IPS-NIHi7 (cell line): ENCODE results near the gene ST8SIA1.
A peak's percentile ranks its signal among the peaks of the same experiment; 100 is the strongest.

ENCODE experiments used
- DNase-seq: peaks from one replicate; pipeline ENCODE4 v3.0.0; 2012; ENCODE audit warnings: mixed read lengths; ENCODE audit errors: extremely low spot score

The ST8SIA1 gene

DNA sequence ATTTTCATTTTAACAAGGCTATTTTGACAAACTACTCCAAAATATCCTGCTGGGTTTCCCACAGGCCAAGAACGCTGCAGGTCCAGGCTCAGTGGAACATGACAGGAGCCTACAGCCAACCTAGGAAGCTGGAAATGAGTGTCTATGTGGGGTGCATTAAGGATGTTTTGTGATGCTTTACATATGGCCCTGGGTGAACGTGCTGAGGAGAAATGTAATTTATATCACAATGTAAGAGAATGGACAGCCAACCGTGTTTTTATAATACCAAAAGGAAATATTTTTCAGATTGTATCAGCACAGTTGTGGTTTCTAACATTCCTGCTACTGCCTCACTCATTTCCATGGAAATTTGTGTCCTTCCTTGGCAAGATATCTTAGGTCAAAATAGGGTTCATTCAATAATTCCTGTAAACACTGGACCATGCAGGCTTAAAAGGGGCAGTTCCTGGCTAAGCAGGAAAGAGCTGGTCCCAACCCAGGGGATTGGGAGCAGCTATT lies 51.5 kb downstream of the ST8SIA1 start:
- DNase-seq: no peak

DNA sequence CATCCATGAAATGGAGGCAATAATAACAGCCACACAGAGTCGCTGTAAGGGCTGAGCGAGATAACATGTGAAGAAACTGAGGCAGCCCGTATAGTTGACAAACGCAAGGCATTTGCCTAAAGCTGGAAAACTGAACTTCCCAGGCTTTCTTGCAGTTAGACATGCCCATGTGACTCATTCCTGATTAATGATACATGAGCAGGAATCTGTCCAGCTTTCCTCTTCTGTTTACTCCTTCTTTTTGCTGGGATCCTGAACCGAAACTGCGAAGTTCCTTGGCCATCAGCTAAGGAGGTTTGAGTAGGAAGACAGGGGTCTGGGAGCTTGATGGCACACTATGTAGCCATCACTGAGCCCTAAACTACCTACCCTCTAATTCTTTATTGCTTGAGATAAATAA lies 52.2 kb downstream of the ST8SIA1 start:
- no peak for DNase-seq

DNA sequence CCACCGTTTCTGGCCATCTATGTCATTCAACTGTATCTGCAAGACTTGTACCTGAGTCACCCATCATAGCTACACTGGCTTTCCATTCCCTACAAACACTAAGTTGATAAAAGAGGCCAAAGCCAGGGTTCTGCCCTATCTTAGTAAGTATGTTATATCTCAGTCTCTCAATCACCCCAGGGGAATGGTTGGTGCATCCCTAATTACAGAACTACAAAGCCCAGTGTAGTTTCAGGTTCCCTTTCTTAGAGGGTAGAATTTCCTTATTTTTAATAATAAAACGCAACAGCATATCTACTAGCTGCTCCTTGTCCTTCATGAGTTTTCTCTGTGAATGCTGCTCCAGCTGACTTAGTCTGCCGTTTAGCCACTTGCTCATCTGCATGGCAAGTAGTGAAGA lies 57.6 kb downstream of the ST8SIA1 start:
- DNase-seq: no peak

DNA sequence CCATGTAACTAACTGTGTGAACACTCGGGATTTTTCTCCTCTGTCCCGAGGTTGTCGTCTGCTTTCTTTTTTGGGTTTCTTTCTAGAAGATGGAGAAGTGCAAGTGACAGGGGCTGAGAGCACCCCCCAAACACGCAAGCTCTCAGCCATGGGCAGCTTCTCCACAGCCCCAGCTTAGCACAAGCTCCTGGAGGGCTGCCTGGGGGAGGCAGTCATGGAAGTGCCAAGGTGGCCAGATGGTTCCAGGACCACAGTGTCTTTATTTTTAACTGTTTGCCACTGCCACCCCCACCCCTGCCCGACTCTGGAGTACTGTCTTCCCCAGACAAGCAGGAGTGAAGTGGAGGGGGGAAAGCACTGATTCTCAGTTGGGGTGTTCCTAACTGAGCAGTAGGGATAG lies 58.2 kb downstream of the ST8SIA1 start:
- no peak for DNase-seq

DNA sequence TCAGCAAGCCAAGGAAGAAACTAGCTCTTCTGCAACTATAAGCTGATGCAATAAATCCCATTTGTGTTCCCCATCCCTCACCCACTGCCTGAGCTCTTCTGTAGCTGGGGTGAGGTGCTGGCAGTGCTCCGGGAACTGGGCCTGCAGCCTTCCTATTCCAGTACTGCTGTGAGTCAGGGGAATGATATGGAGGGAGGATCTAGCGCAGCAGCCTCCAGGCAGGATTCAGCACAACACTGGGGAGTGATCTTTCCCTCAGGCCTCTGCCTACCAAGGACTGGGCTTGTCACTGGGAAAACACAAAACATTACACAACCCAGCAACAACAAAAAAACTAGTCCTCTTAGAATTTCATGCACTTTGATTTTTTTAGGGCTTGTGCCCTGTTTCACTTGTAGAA lies 58.7 kb downstream of the ST8SIA1 start:
- peak; percentile 37 for DNase-seq

DNA sequence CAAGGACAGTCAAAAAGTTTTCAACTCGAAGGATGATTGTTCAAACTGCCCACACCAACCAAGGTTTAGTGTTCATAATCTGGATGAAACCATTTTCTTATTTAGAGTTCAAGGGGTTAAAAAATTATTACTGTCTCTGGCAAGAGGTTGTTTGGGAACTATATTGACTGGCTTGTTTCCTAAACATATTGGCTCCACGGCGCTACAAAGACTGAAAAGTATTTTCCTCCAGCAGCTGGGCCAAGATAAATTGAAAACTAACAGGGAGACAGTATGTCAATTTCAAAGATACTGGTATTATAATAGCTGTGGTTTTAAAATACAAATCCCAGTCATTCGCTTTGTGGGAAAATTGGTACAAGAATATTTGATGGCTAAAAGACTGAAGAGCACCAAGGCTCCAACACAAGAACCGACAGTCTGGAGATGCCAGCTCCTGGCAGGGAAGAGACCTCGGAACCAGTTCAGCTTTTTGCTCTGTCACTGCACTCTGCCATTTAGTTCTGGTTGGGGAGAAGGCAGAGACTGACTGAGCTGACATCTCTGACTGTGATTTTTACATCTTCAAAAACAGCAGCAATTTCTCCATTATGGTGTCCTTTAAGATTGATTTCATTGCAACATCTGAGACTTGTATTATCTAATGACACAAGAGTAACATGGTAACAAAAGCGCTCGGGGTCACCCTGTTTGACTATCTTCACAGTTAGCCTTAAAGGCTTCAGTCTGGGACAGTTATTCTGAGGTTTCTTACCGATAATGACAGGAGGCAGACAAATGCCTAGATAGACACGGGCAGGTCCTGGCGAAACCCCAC lies 62.0 kb downstream of the ST8SIA1 start:
- DNase-seq: no peak

DNA sequence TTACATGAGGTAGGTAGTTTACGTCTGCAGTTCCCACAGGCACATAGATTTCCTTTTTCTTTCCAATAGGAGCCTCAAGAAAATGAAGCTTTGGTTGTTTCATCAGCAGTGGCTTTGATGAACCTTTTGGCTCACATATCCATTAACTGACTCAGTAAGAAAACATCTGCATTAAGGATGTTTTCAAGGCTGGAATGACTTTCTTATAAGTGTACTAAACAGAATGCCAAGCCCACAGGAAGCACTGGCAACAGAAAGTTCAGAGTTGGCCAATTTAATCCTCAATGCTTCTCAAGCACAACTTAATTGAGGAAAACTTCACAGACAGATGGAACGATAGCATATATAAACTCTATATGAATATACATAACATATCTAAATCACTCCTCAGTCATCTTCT lies 63.5 kb downstream of the ST8SIA1 start:
- no peak for DNase-seq

DNA sequence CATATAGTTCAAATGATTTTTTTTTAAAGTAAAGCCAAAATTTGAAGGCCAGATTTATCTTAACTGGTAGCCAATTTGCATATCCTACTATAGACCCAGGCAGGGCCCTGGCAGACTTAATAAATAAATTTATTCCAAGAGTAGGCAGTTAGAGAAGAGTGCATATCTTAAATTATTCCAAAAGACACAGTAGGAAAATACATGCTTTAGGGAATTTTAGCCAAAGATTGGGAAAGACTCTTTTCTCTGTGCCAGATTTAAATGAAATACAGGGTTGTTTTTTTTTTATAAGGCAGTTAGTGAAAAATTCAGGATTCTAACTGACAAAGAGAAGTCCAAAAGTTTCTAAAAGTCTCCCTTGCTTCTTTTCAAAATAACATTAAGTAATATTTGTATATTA lies 65.5 kb downstream of the ST8SIA1 start:
- no peak for DNase-seq

DNA sequence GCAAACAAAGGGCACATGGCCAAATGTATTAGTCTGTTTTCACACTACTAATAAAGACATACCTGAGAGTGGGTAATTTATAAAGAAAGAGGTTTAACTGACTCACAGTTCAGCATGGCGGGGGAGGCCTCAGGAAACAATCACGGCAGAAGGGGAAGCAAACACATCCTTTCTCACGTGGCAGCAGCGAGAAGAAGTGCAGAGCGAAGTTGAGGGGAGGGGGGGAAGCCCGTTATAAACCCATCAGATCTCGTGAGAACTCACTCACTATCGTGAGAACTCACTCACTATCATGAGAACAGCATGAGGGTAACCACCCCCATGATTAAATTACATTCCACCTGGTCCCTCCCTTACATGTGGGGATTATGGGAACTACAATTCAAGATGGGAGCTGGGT lies 66.1 kb downstream of the ST8SIA1 start:
- DNase-seq: no peak

DNA sequence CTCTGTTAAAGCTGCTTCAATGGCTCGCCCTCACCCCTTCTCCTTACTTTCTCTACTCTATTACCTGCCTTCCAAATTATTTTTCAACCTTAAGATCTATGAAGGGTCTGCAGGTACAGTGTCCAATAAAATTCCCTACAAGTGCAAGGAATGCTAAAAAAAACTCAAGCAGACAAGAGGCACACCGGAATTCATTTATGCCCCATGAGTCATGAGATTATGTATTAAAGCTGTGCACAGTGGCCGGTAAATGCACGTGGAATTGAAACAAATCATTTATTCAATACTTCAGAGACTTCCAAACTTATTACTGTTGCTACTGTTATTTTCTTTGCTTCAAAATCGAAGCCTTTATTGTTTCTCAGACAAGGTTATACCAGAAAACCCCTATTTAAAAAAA lies 68.4 kb downstream of the ST8SIA1 start:
- DNase-seq: no peak

DNA sequence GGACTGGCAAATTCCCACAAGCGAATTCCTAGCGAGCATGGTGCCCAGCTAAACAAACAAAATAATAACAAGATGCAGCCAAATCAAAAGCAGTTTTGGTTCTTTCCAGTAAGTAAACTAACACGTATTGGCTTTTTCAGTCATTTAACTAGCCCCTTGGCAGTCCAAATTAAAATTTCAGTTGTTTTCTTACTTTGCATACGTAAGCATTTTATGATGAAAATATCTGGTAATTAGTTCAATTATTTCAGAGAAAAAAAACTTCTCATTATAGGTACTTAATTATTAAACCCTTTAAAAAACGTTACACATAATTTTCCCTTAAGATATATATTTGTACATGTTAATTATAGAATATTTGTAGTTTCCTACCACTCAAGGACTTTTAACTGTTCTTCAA lies 70.1 kb downstream of the ST8SIA1 start:
- no peak for DNase-seq

DNA sequence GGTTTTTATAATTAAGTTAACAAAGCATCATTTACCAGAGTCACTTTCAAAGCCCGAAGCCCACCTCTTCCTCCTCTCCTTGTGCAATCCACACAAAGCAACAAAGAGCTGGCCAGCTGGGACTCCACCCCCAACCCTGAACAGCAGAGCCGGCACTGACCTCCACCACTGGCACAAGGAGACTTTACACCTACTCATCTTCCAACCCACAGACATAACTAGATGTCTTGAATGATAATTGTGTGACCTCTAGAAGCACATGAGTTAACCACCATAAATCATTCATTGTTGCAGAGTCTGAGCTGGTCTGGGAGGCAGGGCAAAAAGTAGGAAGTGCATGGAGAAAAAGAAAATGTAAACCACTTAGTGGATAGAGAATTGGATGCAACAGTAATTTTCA lies 72.2 kb downstream of the ST8SIA1 start:
- DNase-seq: peak; percentile 18

DNA sequence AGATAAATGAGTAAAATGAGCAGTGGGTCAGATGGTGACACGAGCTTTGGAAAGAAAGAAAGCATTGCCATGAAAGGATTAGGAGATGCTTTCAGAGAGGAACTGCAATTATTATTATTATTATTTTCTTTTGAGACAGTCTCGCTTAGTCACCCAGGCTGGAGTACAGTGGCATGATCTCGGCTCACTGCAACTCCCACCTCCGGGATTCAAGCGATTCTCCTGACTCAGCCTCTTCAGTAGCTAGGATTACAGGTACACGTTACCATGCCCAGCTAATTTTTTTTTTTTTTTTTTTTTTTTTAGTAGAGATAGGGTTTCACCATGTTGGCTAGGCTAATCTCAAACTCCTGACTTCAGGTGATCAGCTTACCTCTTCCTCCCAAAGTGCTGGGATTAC lies 77.4 kb downstream of the ST8SIA1 start:
- no peak for DNase-seq

DNA sequence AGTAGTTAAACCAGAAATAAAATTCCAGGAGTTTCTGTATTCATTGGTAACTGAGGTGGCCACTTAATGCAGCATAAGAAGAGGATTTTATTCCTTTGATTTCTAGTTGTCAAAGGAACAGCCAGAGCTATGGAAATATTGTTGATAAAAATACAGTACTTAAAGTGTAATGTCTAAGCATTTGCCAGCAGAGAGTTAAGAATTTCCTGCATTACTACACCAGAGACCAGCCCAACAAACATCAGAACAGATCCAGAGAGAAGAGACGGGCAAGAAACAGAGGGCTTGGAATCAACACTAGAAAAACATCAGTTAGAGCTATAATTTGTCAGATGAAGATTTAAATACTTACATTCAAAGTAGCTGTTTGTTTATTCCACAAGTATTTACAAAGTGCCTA lies 77.9 kb downstream of the ST8SIA1 start:
- no peak for DNase-seq

DNA sequence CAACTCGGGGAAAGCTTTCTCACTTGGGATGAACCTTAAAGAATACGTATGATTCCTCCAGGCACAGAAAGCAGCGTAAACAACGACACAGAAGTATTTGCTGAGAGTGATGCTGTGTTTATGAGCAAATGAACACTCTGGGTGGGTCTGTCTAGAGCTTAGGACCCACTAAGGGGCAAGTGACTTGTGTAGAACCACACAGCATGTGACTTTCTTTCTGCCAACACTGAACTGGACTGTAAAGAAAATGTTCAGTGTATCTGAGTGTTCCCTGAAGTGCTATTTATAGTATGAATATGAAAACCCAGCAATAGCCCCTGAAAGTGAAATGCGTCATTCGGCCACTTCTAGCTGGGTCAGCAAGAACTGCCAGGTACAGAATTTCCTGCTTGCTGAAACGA lies 78.5 kb downstream of the ST8SIA1 start:
- no peak for DNase-seq

DNA sequence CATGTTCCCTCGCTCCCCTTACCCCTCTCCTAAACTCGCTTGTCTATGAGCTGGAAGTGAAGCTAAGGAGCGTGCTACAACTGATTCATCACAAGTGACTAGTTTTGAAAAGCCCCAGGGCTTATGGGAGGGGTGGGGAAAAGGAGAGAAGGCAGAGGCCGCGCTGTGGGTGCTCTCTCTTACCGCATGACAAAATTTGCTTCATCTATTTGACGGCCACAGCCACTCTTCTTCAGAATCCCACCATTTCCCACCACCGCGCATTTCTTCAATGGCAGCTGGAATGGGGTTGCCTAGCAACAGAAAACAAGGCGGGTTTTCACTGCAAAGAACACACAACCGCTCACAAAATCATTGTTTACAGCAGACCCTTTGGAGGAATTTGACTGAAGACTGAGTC lies 79.4 kb downstream of the ST8SIA1 start:
- peak; percentile 23 for DNase-seq

DNA sequence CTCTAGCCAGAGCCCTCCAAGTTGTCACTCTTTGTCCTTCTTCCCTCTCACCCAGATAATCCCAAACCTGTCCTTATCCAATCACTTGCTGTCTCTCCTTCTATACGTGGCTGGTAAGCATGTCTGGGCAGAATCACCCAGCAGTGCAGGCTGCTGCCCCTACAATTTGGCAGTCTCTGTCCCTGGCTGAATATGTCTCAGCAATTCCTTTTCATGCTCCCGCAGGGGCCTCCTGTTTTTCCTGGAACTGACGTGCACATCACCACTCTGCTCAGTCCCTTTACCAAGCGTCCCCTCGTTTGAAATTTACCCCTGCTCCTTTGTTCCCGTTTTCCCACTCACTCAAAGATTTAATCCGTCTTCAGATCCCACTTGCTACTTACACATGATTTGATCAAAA lies 80.0 kb downstream of the ST8SIA1 start:
- no peak for DNase-seq

DNA sequence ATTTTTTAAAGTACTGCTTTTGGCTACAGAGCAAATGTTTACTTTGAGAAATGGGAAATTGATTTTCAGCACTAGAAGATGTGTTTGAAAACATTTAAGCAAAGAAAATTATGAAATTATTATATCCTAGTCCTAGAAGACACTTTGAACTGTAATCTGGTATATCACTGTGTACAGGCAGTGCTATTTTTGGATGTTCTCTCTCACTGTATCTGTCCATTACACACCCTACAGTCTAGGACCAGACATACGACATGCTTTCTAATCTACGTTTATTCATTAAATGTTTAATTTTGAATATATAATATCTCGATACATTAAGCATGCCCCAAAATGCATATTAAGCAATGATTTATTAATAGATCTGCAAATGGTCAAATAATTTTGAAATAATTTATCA lies 82.5 kb downstream of the ST8SIA1 start:
- DNase-seq: no peak

DNA sequence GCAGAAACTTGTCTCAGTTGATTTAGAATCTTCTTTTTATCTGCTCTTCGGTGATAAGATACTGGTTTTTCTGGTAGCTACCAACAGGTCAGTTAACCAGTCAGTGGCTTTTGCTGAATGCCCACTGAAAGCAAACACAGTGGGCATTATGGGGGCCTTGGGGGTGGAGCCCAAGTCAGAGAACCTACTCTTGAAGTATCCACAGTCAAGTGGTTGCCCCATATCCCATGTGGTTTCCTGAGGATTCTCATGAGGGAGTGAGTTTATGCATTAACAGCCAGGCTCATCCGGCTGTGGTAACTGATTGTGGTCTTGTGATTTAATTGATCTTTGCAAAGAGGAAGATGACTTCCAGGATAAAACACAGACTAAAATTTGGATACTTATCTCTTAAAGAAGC lies 83.7 kb downstream of the ST8SIA1 start:
- DNase-seq: no peak

DNA sequence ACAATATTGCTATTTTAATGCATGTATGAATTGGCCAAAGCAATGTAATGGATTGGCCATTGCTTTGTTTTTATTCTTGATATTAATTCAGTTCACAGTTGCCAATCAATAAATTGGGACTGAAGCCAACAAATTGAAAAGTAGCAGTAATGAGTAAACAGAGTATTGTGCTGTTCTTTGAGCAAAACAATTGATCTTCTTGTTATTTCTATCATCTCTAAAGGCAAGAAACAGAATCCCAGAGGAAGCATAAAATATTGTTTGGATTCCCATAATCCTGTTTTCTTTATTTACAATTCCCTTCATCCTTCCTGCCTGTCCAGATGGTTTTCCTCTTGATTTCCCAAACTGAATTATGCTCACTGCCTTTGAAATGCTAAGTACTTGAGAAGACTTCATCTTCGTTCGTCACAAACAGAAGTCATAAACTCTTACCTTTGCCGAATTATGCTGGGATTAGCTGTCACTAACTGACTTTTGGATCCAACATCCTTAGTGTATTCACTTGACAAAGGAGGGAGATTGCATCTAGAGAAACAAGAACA lies 85.9 kb downstream of the ST8SIA1 start:
- DNase-seq: no peak

DNA sequence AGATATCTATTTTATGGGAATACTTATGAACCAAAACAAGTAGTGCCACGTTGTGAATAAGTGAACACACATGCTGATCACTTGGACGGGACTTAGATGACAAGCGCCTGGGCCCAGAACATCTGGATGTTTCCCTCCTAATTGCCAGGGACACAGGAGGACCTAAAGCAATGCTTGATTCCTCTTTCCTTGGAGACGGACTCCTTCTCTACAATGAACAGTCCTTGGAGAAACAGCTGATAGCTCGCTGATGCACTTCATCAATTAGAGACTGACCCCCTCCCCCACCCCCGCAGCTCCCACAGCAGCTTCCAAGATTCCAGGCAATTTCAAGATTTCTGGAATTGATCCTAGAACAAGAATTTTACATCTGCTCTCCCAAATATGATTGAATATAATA lies 86.4 kb downstream of the ST8SIA1 start:
- DNase-seq: no peak

DNA sequence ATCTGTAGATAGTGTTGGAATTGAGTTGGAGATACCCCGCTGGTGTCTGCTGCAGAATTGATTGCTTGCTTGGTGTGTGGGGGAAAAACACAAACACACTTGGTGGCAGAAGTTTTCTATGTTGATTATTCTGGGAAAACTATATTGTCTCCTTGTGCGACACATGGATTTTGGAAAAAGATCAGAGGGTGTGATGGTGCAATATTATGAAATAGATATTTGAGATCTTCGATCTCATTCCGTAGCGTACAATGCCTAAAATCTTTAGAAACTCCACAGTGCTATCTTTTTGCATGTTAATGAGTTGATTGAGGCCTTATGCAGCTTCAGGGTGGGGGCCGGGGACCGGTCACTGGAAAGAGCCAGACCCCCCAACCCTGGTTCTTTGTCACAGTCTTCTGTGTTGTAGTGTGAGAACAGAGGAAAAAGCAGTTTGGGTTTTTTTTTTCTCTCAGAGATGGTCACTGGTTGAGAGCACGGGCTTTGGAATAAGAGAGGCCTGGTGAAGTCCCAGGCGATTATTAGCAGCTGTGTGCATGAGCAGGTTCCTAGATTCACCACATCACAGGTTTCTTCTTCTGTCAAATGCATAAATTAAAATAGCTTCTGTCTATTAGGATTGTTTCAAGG lies 88.2 kb downstream of the ST8SIA1 start:
- no peak for DNase-seq

DNA sequence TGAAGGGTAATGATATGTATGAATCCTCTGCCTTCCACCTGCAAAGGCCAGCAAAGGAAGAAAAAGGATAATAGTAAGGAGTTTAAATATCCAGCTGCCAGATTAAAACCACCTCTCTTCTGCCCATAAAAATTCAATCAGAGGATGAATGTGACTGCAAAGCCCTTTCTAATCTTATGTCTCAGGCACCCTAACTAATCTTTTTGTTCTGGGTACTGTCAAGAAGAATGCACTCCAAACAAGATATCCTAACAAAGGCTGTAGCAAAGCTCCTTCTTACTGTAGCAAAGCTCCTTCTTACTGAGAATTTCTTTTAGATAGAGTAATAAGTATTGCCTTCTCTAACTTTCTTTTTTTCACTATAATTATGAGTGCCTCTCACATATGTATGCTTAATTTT lies 91.8 kb downstream of the ST8SIA1 start:
- DNase-seq: no peak
